T-cell (primary cell): ENCODE data around the gene GARIN5B. TPM values are rescaled to one million over a fixed set of nuclear protein-coding genes. Genes with fewer than 3 reads are reported as not detected.

Source experiments
- ATAC-seq, 4 experiments: fragments of 200-7000 bp in 3 of 4; fragments of 150-1000 bp in 1 of 4; cut with Tn5 transposase; replicated peaks in 1 of 4; 1 replicate in 3 of 4; 2 replicates in 1 of 4; pipeline ENCODE4 v1.10.0; 2021; ENCODE audit warnings: moderate library complexity in 3 of 4, mild to moderate bottlenecking in 2 of 4, moderate number of reproducible peaks in 1 of 4
- CTCF ChIA-PET, 2 donors: fragments of 300-600 bp; sonication (Branson Sonifier 250); formaldehyde crosslinking; loops; one replicate each; lab custom pipeline; 2022; ENCODE audit warnings: antibody characterized with exemption in 2 of 2; lab: Charles Lee
- POLR2A ChIA-PET, 2 donors: fragments of 300-600 bp; sonication (Branson Sonifier 250); formaldehyde crosslinking; loops; one replicate each; lab custom pipeline; 2022; ENCODE audit warnings: antibody characterized with exemption in 2 of 2; lab: Charles Lee
- DNase-seq, 35 experiments: peaks; one replicate each; pipeline versions ENCODE4 v3.0.0 to v3.0.0-alpha.2; 2013 to 2023
- H3K27ac ChIP-seq: one replicate; pipeline ENCODE4 v1.5.1; 2013; ENCODE audit warnings: low read length
- H3K27me3 ChIP-seq, 2 experiments: replicated peaks in 1 of 2; 1 replicate in 1 of 2; 2 replicates in 1 of 2; pipeline versions ENCODE4 v1.6.1 to v1.7.0; 2013; ENCODE audit warnings: low read length in 1 of 2, mixed read lengths in 1 of 2; ENCODE audit not compliant: control insufficient read depth in 2 of 2, insufficient read depth in 2 of 2; ENCODE audit errors: extremely low read depth in 1 of 2
- H3K36me3 ChIP-seq, 2 donors: 1 replicate in 1 of 2; 2 replicates in 1 of 2; pipeline versions ENCODE4 v1.6.1 to v1.7.0; 2013; ENCODE audit warnings: low read length in 1 of 2; ENCODE audit not compliant: control insufficient read depth in 2 of 2, insufficient read depth in 1 of 2; ENCODE audit errors: extremely low read depth in 1 of 2
- H3K4me1 ChIP-seq, 2 experiments: 1 replicate in 1 of 2; 2 replicates in 1 of 2; pipeline versions ENCODE4 v1.6.1 to v1.7.0; 2013; ENCODE audit warnings: low read length in 2 of 2, mixed read lengths in 1 of 2; ENCODE audit not compliant: insufficient read depth in 2 of 2, control insufficient read depth in 1 of 2; ENCODE audit errors: extremely low read depth in 1 of 2
- H3K4me3 ChIP-seq, 2 donors: 1 replicate in 1 of 2; 2 replicates in 1 of 2; pipeline versions ENCODE4 v1.5.1 to v1.7.0; 2013; ENCODE audit warnings: mild to moderate bottlenecking in 2 of 2, low read length in 1 of 2, moderate library complexity in 1 of 2; ENCODE audit not compliant: control insufficient read depth in 1 of 2; ENCODE audit errors: extremely low read depth in 1 of 2
- H3K9me3 ChIP-seq: 2 replicates; pipeline ENCODE4 v1.7.0; 2013
- H3K27ac Mint-ChIP-seq, 2 donors: one replicate each; pipeline ENCODE4 v1.8.0; 2020 to 2021; ENCODE audit warnings: mild to moderate bottlenecking in 2 of 2, mixed read lengths in 2 of 2
- H3K27me3 Mint-ChIP-seq, 2 donors: one replicate each; pipeline ENCODE4 v1.8.0; 2021 to 2022; ENCODE audit warnings: mixed read lengths in 2 of 2
- H3K36me3 Mint-ChIP-seq: one replicate; pipeline ENCODE4 v1.8.0; 2021; ENCODE audit warnings: mixed read lengths
- H3K4me1 Mint-ChIP-seq, 3 donors: one replicate each; pipeline ENCODE4 v1.8.0; 2020 to 2022; ENCODE audit warnings: mixed read lengths in 3 of 3, mild to moderate bottlenecking in 1 of 3
- H3K4me3 Mint-ChIP-seq, 3 donors: one replicate each; pipeline ENCODE4 v1.8.0; 2020 to 2022; ENCODE audit warnings: mild to moderate bottlenecking in 3 of 3, mixed read lengths in 3 of 3, moderate library complexity in 3 of 3
- H3K9me3 Mint-ChIP-seq, 3 donors: one replicate each; pipeline ENCODE4 v1.8.0; 2020 to 2022; ENCODE audit warnings: mixed read lengths in 3 of 3
- WGBS: methylation state at CpG from one replicate; pipeline ENCODE4 v1.1.5; 2013; ENCODE audit warnings: missing lambda C conversion rate; ENCODE audit not compliant: insufficient coverage; 5-methylcytosine and 5-hydroxymethylcytosine counted together
- total RNA-seq, 35 experiments: library from RNA in 6 of 35; stranded (reverse) in 6 of 35; fragments of 120-200 nt in 1 of 35; gene quantifications; one replicate each; pipeline versions ENCODE4 v1.2.1 to v1.2.4 and lab custom pipeline; 2013 to 2026

The GARIN5B gene
- total RNA-seq, 5 donors from 2014 or later (not counting 1 experiment from before 2014, with no cell fraction given) = not detected

DNA sequence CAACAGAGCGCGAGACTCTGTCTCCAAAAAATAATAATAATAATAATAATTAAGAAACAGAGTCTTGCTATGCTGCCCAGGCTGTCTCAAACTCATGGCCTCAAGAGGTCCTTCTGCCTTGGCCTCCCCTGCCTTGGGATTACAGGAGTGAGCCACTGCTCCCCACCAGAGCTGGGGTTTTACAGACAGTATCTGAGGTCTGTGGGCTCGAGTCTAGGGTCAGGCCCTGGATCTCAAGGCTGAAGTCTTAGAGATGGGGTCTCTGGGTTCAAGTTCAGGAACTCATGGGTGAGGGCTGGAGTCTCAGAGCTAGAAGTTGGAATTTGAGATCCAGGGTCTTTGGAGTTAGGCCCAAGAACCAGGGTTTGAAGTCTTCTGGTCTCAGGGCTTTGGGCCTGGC is 3.7 kb upstream of the GARIN5B start:
- Mint-ChIP-seq H3K36me3 (no peaks in the 10 kb centered on the region), H3K27ac (no peak overlapping the region), H3K9me3 (no peaks in the 10 kb centered on the region), H3K27me3 (peaks cover 16 to 31% of the 10 kb centered on the region in 2 donors), H3K4me3 (peak overlapping the region in 1 of 3 donors; percentile 9), H3K4me1 (peaks cover 4 to 14% (median 10%) of the 10 kb centered on the region in 3 donors)
- no peak for ATAC-seq
- Histone ChIP-seq H3K4me1 (peaks cover 0 to 18% of the 10 kb centered on the region in 2 experiments), H3K27me3 (peaks cover 0 to 71% of the 10 kb centered on the region in 2 experiments), H3K27ac (no peak overlapping the region), H3K9me3 (no peaks in the 10 kb centered on the region), H3K36me3 (no peaks in the 10 kb centered on the region), H3K4me3 (no peak overlapping the region)
- no peak for DNase-seq
- ChIA-PET CTCF (no interaction called here), POLR2A (interaction anchor here in 1 of 2 donors (0.5 kb wide), 1 partner anchor 80 kb away, joined by 3 read pairs; no protein-coding TSS in a partner anchor)
- WGBS = 50% methylated on average over 1 of the region's 3 CpGs

DNA sequence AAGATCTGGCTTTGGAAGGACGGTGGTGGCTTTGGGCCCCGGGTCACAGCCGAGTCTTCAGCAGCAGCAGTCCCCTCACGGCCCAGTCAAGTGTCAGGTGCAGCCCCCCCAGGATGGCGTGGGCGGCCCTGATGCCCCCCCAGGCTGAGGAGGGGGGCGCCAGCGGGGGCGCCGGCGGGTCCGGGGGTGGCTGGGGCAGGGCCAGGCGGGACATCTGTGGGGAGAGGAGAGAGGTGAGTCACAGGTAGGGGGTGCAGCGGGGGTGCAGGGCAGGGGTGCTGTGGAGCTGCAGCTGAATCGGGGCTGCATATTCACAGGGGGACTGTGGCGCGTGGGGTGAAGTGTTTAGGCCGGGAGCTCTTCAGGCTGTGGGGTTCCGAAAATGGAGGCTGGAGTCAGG is 2.9 kb upstream of the GARIN5B start:
- no peak for DNase-seq

DNA sequence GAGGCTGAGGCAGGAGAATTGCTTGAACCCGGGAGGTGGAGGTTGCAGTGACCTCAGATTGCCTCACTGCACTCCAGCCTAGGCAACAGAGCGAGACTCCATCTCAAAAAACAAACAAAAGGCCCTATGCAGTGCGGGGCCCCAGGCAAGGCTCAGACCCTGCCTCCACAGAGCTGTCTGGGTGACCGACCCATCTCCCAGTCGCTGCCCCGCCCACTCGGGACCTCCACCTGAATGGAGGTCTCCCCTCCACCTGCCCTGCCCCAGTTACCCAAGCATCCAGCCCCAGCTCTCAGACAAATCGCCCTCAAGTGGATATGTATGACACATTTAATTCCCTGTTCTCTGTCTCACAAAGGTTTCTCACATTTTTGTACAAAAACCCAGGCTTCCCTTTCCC is 2.2 kb upstream of the GARIN5B start:
- Histone ChIP-seq H3K4me3 (no peak overlapping the region), H3K4me1 (peaks cover 0 to 16% of the 10 kb centered on the region in 2 experiments), H3K9me3 (no peaks in the 10 kb centered on the region), H3K36me3 (no peaks in the 10 kb centered on the region), H3K27ac (no peak overlapping the region), H3K27me3 (peaks cover 0 to 63% of the 10 kb centered on the region in 2 experiments)
- Mint-ChIP-seq H3K9me3 (no peaks in the 10 kb centered on the region), H3K27me3 (peaks cover 4 to 17% of the 10 kb centered on the region in 2 donors), H3K27ac (no peak overlapping the region), H3K36me3 (no peaks in the 10 kb centered on the region), H3K4me1 (peaks cover 4 to 6% (median 5%) of the 10 kb centered on the region in 3 donors), H3K4me3 (no peak overlapping the region)
- POLR2A ChIA-PET = no interaction called here
- no peak for ATAC-seq
- CTCF ChIA-PET = no interaction called here
- DNase-seq = no peak
- 89% methylated on average over 7 of the region's 8 CpGs for WGBS

More for the DNA sequence above, 2.9 kb upstream of the GARIN5B start:
- Mint-ChIP-seq H3K27me3 (peaks cover 10 to 23% of the 10 kb centered on the region in 2 donors), H3K4me3 (no peak overlapping the region), H3K9me3 (no peaks in the 10 kb centered on the region), H3K4me1 (peaks cover 4 to 12% (median 10%) of the 10 kb centered on the region in 3 donors), H3K27ac (no peak overlapping the region), H3K36me3 (no peaks in the 10 kb centered on the region)
- no peak for ATAC-seq
- Histone ChIP-seq H3K4me3 (no peak overlapping the region), H3K27me3 (peaks cover 0 to 67% of the 10 kb centered on the region in 2 experiments), H3K9me3 (no peaks in the 10 kb centered on the region), H3K36me3 (no peaks in the 10 kb centered on the region), H3K4me1 (peaks cover 0 to 18% of the 10 kb centered on the region in 2 experiments), H3K27ac (no peak overlapping the region)
- ChIA-PET CTCF (no interaction called here), POLR2A (no interaction called here)
- WGBS = 68% methylated on average over 19 of the region's 19 CpGs

DNA sequence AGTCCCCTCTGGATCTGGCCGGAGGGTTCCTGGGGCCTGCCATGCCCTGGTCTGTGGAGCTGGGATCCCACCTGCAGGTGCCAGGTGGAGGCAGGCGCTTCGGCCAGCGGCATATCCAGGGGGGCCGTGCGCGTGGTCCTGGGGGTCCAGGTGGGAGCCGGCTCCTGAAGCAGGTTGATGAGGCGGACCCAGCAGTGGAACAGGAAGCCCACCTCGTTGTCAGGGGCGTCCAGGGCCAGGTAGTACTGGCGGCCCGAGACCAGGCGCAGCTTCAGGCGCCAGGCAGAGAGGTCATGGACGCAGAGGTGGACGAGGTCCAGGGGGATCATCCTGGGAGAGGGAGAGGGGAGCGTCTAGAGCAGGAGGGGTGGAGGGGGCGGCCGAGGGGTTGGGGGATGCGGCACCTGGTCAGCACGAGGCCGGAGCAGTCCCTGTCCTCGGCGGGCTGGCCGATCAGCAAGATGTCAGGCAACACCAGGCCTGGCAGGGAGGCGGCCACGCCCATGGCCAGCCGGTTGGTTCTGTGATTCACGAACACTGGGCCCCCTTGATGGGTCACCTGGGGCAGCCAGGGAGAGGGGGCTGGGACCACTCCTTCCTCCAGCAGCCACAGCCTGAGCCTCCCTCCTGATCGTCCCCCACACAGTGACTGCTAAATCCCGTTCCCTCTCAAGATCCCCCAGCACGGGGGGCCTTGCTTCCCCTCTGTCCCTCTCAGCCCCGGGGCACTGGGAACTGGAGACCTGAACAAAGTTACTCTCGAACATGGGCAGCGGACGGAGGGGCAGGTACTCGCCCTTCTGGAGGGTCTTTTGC is 678 bp downstream of the GARIN5B start:
- H3K9me3 ChIP-seq = no peaks in the 10 kb centered on the region
- H3K4me1 Mint-ChIP-seq = no peaks in the 10 kb centered on the region
- no peaks in the 10 kb centered on the region for H3K36me3 Mint-ChIP-seq
- H3K4me3 ChIP-seq = no peak overlapping the region
- no peak for ATAC-seq
- H3K9me3 Mint-ChIP-seq = no peaks in the 10 kb centered on the region
- H3K27ac Mint-ChIP-seq = no peak overlapping the region
- WGBS = 85% methylated on average over 29 of the region's 38 CpGs
- ChIA-PET POLR2A (interaction anchor here in 1 of 2 donors (0.7 kb wide), 1 partner anchor 148 kb away, joined by 7 read pairs; no protein-coding TSS in a partner anchor), CTCF (no interaction called here)
- no peaks in the 10 kb centered on the region for H3K4me1 ChIP-seq
- no peak overlapping the region for H3K4me3 Mint-ChIP-seq
- no peaks in the 10 kb centered on the region for H3K36me3 ChIP-seq
- H3K27me3 Mint-ChIP-seq = peaks cover 2 to 8% of the 10 kb centered on the region in 2 donors
- H3K27ac ChIP-seq = no peak overlapping the region
- DNase-seq = no peak
- peaks cover 0 to 41% of the 10 kb centered on the region in 2 experiments for H3K27me3 ChIP-seq

DNA sequence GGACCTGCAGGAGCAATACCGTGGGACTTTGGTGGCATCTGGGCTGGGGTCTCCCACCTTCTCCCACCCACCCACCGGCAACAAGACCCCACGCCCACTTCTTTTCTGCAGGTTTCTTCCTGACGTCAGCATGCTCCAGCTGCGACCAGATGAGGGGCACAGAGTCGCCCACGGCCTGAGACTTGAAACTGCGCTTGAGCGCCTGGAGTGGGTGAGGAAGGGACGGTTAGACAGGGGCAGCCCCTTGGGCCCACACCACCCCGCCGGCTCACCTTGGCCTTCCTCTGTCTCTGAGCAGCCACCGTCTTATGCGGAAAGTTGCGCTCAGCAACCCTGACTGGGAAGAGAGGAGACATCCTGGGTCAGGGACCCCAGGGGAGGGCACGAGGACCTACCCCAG is 2.2 kb downstream of the GARIN5B start:
- H3K27ac Mint-ChIP-seq = no peak overlapping the region
- no peaks in the 10 kb centered on the region for H3K9me3 ChIP-seq
- no peak for DNase-seq
- CTCF ChIA-PET = no interaction called here
- no peaks in the 10 kb centered on the region for H3K36me3 Mint-ChIP-seq
- no peak overlapping the region for H3K27ac ChIP-seq
- ATAC-seq = no peak
- H3K4me3 Mint-ChIP-seq = no peak overlapping the region
- no peaks in the 10 kb centered on the region for H3K4me1 ChIP-seq
- H3K4me3 ChIP-seq = no peak overlapping the region
- H3K36me3 ChIP-seq = no peaks in the 10 kb centered on the region
- peaks cover 7 to 9% of the 10 kb centered on the region in 2 donors for H3K27me3 Mint-ChIP-seq
- H3K27me3 ChIP-seq = peaks cover 2 to 43% of the 10 kb centered on the region in 2 experiments
- no peaks in the 10 kb centered on the region for H3K4me1 Mint-ChIP-seq
- no peaks in the 10 kb centered on the region for H3K9me3 Mint-ChIP-seq
- 68% methylated on average over 8 of the region's 16 CpGs for WGBS
- POLR2A ChIA-PET = no interaction called here

DNA sequence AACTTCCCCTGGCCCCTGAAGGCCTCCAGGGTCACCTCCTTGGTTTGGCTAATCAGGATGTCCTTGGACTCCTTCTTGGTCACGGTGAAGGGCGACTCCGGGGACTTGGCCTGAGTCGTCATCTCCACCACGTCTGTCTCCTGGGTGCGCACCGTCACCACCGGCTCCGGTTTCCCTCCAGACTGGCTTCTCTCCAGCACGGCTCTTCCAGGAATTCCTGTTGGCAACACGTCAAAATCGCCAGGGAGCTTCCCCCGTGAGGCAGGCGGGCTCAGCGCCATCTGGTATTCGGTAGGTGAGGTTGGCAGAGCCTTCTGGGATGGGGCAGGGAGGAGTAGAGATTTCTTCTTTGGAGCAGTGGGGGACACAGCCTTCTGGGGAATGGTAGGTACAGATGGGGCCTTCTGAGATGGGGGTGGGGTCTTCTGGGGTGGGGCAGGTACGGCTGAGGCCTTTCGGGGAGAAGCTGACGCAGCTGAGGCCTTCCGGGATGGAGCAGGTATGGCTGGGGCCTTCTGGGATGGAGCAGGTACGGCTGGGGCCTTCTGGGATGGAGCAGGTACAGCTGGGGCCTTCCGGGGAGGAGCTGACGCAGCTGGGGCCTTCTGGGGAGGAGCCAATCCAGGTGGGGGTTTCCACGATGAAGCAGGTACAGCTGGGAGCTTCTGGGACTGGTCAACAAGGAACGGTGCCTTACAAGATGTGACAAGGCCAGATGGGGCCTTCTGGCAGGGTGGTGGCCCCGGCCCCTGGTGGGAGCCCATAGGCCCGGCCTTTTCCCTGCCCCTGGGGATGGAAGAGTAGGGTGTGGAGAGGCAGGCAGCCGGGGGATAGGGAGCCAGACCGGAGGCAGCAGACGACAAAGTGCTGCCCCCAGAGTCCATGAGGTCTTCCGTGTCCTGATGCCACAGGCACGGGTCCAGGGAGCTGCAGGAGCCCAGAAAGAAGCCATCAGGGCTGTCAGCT is 3.8 kb downstream of the GARIN5B start:
- Mint-ChIP-seq H3K27me3 (peaks cover 7 to 10% of the 10 kb centered on the region in 2 donors), H3K4me1 (peaks cover 0 to 5% (median 0%) of the 10 kb centered on the region in 3 donors), H3K36me3 (no peaks in the 10 kb centered on the region), H3K4me3 (no peak overlapping the region), H3K27ac (no peak overlapping the region), H3K9me3 (no peaks in the 10 kb centered on the region)
- ATAC-seq (no peak), DNase-seq (no peak)
- WGBS = 84% methylated on average over 31 of the region's 32 CpGs
- CTCF ChIA-PET = no interaction called here
- Histone ChIP-seq H3K4me1 (peaks cover 0 to 7% of the 10 kb centered on the region in 2 experiments), H3K27ac (no peak overlapping the region), H3K27me3 (peaks cover 2 to 51% of the 10 kb centered on the region in 2 experiments), H3K4me3 (no peak overlapping the region), H3K9me3 (no peaks in the 10 kb centered on the region), H3K36me3 (no peaks in the 10 kb centered on the region)
- POLR2A ChIA-PET = interaction anchor here in 1 of 2 donors (0.6 kb wide), 1 partner anchor 60 kb away, joined by 4 read pairs; no protein-coding TSS in a partner anchor
